ENCODE measurements around the gene PPP1R2B.

PPP1R2B gene

DNA sequence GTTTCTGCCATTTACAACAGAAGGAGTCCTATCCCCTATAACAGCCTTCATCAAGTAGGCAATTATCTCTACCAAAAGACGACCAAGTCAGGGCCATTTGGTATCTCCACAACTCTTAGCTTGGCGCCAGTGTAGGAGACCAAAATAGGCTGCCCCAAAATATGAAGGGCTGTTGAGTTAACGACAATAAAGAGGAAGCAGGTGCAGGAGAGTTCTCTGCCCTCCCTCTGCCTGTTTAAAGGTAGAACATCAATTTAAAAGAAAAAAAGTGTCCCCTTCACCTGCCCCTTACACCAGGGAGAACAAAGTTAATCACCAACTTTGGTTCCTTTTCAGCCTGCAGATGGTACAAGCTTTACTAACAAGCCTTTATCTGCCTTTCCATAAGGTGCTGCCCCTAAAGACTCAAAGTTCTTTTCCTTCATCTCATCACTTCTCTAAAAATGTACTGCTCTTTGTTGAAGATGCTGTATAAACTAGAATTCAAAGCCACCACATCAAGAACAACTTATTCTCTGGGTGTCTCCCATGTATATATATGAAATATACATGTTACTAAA lies 33.3 kb downstream of the PPP1R2B start:
- DNase-seq = no peak

GRCh38 chr5:156888520-156888919 lies 38.4 kb downstream of the PPP1R2B start:
- no peak for DNase-seq

GRCh38 chr5:156892223-156892622 lies 42.1 kb downstream of the PPP1R2B start:
- no peak for DNase-seq

- DNase-seq = no peak
These were observed 42.8 kb downstream of the PPP1R2B start for GRCh38 chr5:156892864-156893263.

DNA sequence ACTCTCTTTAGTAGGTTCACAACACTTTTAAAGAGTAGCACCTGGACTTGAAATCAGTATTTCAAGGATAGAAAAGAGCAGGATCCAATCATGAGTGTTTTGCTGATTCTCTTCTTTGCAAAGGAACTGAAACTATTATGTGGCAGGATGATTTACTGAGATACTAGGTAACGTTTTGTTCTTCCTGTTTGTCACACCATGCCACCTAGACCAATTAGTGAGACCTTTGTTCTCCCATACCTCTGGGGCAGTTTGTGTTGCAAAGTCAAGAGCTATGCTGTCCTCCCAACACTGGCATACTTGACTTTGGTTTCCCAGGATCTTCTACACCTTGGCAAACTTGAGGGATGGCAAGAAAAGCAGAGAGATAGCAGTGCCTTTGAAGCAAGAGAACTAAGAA lies 43.4 kb downstream of the PPP1R2B start:
- DNase-seq = no peak

GRCh38 chr5:156896546-156896945 lies 46.5 kb downstream of the PPP1R2B start:
- DNase-seq = no peak

Data from activated CD4-positive, alpha-beta T cell treated with anti-CD3 and anti-CD28 coated beads for 1 hour (primary cell).